ENCODE measurements around the gene KRTAP4-6. TPM values are rescaled to one million over a fixed set of nuclear protein-coding genes. Genes with fewer than 3 reads are reported as not detected.
"Not testable (repeated sequence)": the region's sequence is repeated elsewhere in the genome, so short reads cannot be mapped to it uniquely, and the experiment has no call there.

Gene KRTAP4-6
- total and polyA plus RNA-seq, 10 donors: not detected

DNA sequence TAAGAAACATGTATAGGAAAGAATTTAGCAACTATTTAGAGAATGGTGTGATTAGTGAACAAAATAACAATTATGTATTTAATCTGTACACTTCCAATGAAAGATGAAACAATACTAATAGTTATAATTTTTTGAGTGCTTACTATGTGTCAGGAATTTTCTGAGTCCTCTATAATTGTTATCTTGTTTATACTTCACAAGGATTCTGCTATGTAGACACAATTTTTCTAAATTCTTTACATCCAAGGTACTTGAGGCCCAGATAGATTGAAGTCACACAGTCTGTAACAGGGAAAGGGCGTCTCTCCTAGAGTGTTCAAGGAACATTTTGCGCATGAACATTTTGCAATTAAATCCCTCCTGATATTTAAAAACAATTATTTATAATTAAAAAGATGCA is 15.3 kb downstream of the KRTAP4-6 start:
- intact Hi-C loops (cut with DNase I; ENCODE audit: low total_unique reads): no loop called here
- 79 to 99% (median 94%) methylated on average over 2 of the region's 2 CpGs for WGBS, 5 donors
- H3K4me1 ChIP-seq: peaks cover 3 to 44% (median 16%) of the 10 kb centered on the region in 6 donors
- TF ChIP-seq POLR2A (IDR thresholded peaks at IDR 0.05) (no peak), POLR2AphosphoS5 (IDR thresholded peaks at IDR 0.05) (no peak)
- TF ChIP-seq, protein P1, sequence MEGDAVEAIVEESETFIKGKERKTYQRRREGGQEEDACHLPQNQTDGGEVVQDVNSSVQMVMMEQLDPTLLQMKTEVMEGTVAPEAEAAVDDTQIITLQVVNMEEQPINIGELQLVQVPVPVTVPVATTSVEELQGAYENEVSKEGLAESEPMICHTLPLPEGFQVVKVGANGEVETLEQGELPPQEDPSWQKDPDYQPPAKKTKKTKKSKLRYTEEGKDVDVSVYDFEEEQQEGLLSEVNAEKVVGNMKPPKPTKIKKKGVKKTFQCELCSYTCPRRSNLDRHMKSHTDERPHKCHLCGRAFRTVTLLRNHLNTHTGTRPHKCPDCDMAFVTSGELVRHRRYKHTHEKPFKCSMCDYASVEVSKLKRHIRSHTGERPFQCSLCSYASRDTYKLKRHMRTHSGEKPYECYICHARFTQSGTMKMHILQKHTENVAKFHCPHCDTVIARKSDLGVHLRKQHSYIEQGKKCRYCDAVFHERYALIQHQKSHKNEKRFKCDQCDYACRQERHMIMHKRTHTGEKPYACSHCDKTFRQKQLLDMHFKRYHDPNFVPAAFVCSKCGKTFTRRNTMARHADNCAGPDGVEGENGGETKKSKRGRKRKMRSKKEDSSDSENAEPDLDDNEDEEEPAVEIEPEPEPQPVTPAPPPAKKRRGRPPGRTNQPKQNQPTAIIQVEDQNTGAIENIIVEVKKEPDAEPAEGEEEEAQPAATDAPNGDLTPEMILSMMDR (IDR thresholded peaks at IDR 0.05 in 8 of 11, conservative IDR thresholded peaks at IDR 0.05 in 3 of 11): no peak
- no peak for DNase-seq
- no peak overlapping the region for H3K4me3 ChIP-seq
- no peaks in the 10 kb centered on the region for H3K36me3 ChIP-seq
- H3K27me3 ChIP-seq (replicated peaks in 1 of 7): no peaks in the 10 kb centered on the region
- no peak overlapping the region for H3K27ac ChIP-seq
- peaks cover 0 to 6% (median 0%) of the 10 kb centered on the region in 8 donors for H3K9me3 ChIP-seq

DNA sequence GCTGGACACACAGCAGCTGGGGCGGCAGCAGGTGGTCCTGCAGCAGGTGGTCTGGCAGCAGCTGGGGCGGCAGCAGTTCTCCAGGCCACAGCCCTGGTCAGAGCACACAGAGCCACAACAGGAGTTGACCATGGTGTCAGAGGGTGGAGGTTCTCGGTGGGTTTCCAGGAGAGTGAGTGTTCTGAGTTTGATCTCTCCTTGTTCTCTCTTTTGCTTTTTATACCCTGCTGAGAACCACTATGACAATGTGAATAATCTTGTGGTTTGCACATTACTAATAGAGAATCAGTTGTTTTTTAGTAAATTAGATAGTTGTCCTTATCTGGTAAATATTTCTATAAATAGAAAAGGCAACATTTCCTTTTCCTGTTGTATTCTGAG is 16.4 kb downstream of the KRTAP4-6 start, which contains the start of gene KRTAP4-12:
TSS of gene KRTAP4-12 (minus strand) at position 192 of the 381 bp plus-strand sequence. CDS start at position 132, 60 bp downstream.
- H3K4me1 ChIP-seq: peaks cover 3 to 54% (median 20%) of the 10 kb centered on the region in 6 donors
- DNase-seq; H3K9me3 ChIP-seq; intact Hi-C loops (cut with DNase I; ENCODE audit: low total_unique reads); H3K36me3 ChIP-seq; H3K4me3 ChIP-seq; H3K27me3 ChIP-seq (replicated peaks in 1 of 7); H3K27ac ChIP-seq: not testable (repeated sequence)
- 63 to 88% (median 67%) methylated on average over 1 to 3 of the region's 3 CpGs for WGBS, 5 donors

DNA sequence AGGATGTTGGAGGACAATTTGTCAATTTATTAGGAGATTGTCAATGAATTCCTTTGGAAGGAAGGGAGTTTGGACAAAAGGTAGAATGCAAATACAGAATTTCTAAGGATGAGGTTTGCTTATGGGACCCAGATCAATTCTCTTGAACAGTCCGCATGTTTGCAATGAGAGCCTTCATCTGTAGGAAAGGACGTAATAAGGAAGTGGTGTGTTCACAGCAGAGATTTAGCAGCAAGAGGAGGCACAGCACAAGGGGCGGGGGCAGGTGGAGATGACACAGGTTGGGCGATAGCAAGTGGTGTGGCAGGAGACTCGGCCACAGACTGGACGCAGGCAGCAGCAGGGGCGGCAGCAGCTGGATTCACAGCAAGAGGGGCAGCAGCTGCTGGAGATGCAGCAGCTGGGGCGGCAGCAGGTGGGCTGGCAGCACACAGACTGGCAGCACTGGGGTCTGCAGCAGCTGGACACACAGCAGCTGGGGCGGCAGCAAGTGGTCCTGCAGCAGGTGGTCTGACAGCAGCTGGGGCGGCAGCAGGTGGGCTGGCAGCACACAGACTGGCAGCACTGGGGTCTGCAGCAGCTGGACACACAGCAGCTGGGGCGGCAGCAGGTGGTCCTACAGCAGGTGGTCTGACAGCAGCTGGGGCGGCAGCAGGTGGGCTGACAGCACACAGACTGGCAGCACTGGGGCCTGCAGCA is 16.9 kb downstream of the KRTAP4-6 start:
- H3K9me3 ChIP-seq; intact Hi-C loops (cut with DNase I; ENCODE audit: low total_unique reads); DNase-seq; H3K27ac ChIP-seq; H3K27me3 ChIP-seq (replicated peaks in 1 of 7); H3K36me3 ChIP-seq; H3K4me3 ChIP-seq: not testable (repeated sequence)
- 81 to 87% (median 85%) methylated on average over 11 to 12 of the region's 12 CpGs for WGBS, 5 donors
- H3K4me1 ChIP-seq: peaks cover 3 to 60% (median 20%) of the 10 kb centered on the region in 6 donors

DNA sequence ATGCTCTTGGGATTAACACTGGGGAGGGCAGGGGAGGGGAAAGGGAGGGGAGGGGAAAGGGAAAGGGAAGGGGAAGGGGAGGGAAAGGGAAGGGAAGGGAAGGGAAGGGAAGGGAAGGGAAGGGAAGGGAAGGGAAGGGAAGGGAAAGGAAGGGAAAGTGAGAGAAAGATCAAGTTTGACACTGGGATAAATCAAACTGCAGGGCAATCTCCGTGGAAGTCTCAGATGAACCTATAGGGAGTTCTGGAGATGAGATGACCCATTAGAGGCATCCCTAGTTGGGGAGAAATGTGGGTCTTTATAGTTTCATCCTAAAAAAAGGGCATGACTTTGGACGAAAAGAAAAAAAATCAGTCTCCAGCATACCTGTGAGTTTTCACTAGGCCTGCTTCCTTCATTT is 18.6 kb downstream of the KRTAP4-6 start:
- Histone ChIP-seq H3K27me3 (replicated peaks in 1 of 7) (no peaks in the 10 kb centered on the region), H3K4me3 (no peak overlapping the region), H3K9me3 (peaks cover 0 to 6% (median 0%) of the 10 kb centered on the region in 8 donors), H3K36me3 (no peaks in the 10 kb centered on the region), H3K27ac (no peak overlapping the region), H3K4me1 (peaks cover 3 to 70% (median 20%) of the 10 kb centered on the region in 6 donors)
- WGBS, 5 donors: 80 to 96% (median 89%) methylated on average over 2 of the region's 2 CpGs
- intact Hi-C loops (cut with DNase I; ENCODE audit: low total_unique reads): no loop called here
- DNase-seq: no peak
- TF ChIP-seq POLR2AphosphoS5 (IDR thresholded peaks at IDR 0.05): no peak
- no peak for TF ChIP-seq POLR2A (IDR thresholded peaks at IDR 0.05)
- TF ChIP-seq, protein P1 (IDR thresholded peaks at IDR 0.05 in 8 of 11, conservative IDR thresholded peaks at IDR 0.05 in 3 of 11): no peak
